Kidney capillary endothelial cell (primary cell): Measurements from ENCODE around the gene NECTIN2.
"Not testable (repeated sequence)": the region's sequence is repeated elsewhere in the genome, so short reads cannot be mapped to it uniquely, and the experiment has no call there.

Source experiments
- DNase-seq: peaks from one replicate; pipeline ENCODE4 v3.0.0-alpha.2; 2018; ENCODE audit warnings: low spot score

NECTIN2 gene

GRCh38 chr19:44851427-44851826 lies 5.3 kb downstream of the NECTIN2 start:
- DNase-seq = no peak

- DNase-seq = no peak
Measured at GRCh38 chr19:44855606-44856005, 9.5 kb downstream of the NECTIN2 start.

DNA sequence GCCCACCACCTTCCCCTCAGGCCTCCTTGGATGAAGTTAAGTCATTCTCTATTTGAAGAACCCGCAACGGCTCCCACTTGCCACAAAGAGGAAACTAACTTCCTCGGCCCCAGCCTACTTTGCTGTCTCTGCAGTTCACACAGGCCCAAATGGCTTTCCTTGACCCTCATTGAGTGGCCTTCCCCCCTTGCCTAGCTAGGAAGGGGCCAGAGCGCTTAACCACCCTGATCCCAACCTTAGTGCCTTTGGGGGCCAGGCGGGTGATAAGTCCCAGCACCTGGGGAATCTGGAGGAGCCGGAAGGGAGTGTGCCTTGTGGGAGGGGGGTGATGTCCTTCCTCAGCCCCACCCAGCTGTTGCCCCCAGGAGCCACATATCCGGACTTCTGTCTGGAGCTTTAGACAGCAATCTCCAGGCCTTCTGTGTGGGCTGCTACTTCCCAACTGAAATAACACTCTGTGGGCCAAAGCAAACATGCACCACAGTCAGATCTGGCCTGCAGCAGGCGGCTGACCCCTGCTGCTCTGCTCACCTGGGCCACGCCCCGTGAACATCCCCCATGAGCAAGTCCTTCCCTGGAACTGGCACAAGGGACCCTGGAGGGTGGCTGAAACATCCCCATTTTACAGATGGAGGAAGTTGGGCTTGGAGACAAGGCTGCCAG lies 10.5 kb downstream of the NECTIN2 start:
- no peak for DNase-seq

DNA sequence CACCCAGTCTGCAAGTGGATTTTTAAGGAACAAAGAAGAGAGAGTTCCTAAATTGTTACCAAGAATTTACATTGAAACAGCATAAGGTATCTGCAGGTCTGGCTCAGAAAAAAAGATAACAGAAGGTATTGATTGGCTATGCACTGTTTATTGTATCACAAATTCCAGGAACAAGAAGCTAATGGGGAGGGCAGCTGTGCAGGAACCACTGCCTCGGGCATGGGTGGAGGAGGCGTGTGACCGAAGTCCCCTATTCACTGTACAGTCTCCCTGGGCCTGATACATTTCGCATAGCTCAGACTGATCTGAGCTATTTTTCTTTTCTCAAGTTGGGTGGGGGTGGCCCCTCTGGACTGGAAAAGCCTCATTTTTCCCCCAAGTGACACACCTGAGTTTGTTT lies 11.7 kb downstream of the NECTIN2 start:
- no peak for DNase-seq

- DNase-seq = not testable (repeated sequence)
Measured at GRCh38 chr19:44861576-44861975, 15.5 kb downstream of the NECTIN2 start.

- no peak for DNase-seq
Measured at GRCh38 chr19:44863990-44864389, 17.9 kb downstream of the NECTIN2 start.

GRCh38 chr19:44865196-44865767 lies 19.2 kb downstream of the NECTIN2 start:
- no peak for DNase-seq

DNA sequence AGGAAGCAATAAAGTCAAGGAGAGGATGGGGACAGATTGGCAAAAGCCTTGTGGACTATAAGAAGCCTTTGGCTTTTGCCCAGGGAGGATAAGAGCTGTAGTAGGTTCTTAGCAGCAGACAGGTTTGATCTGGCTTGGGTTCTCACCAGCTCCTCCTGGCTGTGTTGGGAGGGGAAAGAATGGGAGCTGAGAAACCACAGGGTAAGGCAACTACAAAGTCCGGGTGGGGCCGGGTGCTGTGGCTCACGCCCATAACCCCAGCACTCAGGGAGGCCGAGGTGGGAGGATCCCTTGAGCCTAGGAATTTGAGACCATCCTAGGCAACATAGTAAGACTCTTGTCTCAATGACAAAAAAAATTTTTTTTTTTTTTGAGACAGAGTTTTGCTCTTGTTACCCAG lies 20.6 kb downstream of the NECTIN2 start:
- no peak for DNase-seq

- no peak for DNase-seq
Measured at GRCh38 chr19:44867578-44867977, 21.5 kb downstream of the NECTIN2 start.

DNA sequence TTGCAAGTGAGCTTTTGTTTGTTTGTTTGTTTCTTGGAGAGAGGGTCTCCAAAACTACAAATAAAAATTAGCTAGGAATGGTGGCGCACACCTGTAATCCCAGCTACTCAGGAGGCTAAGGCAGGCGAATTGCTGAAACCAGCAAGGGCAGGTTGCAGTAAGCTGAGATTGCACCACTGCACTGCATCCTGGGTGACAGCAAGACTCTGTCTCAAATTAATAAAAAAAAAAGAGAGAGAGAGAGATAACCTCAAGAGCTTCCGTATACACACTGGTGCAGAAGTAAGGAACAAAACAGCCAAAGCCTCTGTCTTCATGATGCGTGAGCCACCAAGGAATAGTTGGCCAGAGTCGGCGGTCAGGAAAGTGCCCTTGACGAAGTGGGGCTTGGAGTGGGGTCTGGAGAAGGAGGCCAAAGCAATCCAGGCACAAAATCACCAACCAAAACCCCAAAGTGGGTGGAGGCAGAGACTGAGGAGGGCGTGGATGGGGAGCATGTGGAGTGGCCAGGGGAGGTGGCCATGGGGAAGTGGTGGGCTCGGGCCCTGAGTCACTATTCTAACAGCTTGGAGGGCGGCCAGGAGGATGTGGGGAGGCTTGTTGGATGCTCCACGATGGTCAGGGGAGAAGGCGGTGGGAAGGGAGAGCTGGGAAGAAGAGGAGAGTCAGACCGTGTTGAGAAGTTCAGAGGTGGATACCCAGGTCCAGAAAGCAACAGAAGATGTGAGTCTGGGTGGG lies 23.8 kb downstream of the NECTIN2 start:
- no peak for DNase-seq

GRCh38 chr19:44871809-44872208 lies 25.7 kb downstream of the NECTIN2 start:
- DNase-seq = no peak

- DNase-seq = no peak
Measured at GRCh38 chr19:44872661-44873060, 26.6 kb downstream of the NECTIN2 start.

DNA sequence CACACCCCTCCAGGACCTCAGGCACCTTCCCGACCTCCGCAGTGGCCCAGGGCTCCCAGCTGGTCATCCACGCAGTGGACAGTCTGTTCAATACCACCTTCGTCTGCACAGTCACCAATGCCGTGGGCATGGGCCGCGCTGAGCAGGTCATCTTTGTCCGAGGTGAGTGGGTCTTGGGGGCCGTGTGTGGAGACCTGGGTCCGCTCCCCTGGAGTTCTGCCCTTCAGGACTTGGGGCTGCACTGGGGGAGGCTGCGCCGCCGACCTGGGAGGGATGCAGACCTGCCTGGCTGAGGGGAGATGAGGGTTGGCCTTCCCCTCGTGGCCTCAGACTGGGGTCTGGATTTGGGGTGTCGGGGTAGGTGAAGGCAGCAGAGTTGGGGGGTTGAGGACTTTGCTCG lies 28.2 kb downstream of the NECTIN2 start:
- DNase-seq = no peak

GRCh38 chr19:44875666-44876451 lies 29.8 kb downstream of the NECTIN2 start:
- DNase-seq = peak; percentile 58

DNA sequence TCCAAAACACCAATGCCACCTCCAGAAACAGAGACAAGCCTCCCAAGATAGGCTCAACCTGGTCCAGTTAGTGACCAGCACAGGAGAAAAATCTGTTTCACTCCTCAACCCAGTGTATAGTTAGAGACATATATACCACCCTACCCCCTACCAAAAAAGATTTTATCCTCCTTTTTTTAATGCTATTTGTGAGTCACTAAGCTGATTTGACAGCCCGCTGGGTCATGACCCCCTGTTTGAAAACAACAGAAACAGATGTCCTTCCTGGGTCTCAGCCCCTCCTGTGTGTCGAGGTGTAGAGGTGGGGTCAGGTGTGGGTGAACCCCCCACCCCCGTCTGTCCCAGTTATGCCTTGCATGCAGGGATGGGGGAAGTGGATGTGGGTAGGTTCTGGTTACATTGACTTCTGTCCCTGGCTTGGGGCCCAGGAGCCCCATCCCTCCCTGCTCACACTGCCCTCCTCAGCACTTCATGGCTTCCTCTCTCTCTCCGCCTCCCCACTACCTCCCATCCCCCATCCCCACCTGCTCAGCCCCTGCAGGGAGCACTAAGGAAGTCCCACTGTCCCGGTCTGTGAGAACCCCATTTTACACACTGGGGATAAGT lies 30.9 kb downstream of the NECTIN2 start:
- DNase-seq = no peak

- DNase-seq = no peak
Measured at GRCh38 chr19:44878120-44878865, 32.2 kb downstream of the NECTIN2 start.

- no peak for DNase-seq
Measured at GRCh38 chr19:44879309-44880065, 33.4 kb downstream of the NECTIN2 start.

GRCh38 chr19:44882063-44882462 lies 36.0 kb downstream of the NECTIN2 start:
- DNase-seq = no peak

DNA sequence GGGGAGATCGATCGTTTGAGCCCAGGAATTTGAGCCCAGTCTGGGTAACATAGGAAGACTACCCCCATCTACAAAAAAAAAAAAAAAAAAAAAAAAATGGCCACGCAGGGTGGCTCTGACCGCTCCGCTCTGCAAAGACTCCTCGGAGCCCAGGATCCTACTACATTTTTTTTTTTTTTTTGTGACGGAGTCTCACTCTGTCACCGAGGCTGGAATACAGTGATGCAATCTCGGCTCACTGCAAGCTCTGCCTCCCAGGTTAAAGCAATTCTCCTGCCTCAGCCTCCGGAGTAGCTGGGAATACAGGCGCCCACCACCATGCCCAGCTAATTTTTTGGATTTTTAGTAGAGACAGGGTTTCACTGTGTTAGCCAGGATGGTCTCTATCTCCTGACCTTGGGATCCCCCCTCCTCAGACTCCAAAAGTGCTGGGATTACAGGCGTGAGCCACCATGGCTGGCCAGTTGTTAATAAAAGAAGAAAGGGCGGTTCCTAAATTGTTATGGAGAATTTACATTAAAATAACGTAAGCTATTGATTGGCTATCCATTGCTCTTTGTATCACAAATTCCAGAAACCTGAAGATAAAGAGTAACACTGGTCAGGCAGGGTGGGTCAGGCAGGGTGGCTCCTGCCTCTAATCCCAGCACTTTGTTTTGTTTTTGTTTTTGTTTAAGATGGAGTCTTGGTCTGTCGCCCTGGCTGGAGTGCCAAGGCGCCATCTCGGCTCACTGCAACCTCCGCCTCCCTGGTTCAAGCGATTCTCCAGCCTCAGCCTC lies 36.7 kb downstream of the NECTIN2 start:
- not testable (repeated sequence) for DNase-seq

- DNase-seq = no peak
Measured at GRCh38 chr19:44883922-44884321, 37.8 kb downstream of the NECTIN2 start.
